ENCODE data around the gene CHI3L2. TPM values are rescaled to one million over a fixed set of nuclear protein-coding genes. Genes with fewer than 3 reads are reported as not detected.

The CHI3L2 gene
- polyA plus RNA-seq, 2 of the 4 experiments (the other 2 are of a cell fraction): 0.23 to 0.43 TPM

- ATAC-seq (no peak), FAIRE-seq (no peak), DNase-seq (ENCODE audit: low read depth in 1 of 2, low spot score in 1 of 2) (no peak)
- peaks cover 24% of the 10 kb centered on the region for H3K4me1 ChIP-seq
- WGBS (ENCODE audit: missing lambda C conversion rate): 81% methylated on average over 3 of the region's 3 CpGs
- TF ChIP-seq RCOR1 (IDR thresholded peaks at IDR 0.05; ENCODE audit: low read depth, low read length): no peak
- TF ChIP-seq POLR2AphosphoS2 (conservative IDR thresholded peaks at IDR 0.05; ENCODE audit: low read length): no peak
- no peak for TF ChIP-seq CTCF (IDR thresholded peaks at IDR 0.05)
- TF ChIP-seq HOXB5 (CRISPR knock-in tag; IDR thresholded peaks at IDR 0.05): no peak
- no peak for TF ChIP-seq RNF2 (IDR thresholded peaks at IDR 0.05; ENCODE audit: borderline replicate concordance, low read depth)
- TF ChIP-seq HOXB13 (CRISPR knock-in tag; IDR thresholded peaks at IDR 0.05; ENCODE audit: low read depth): no peak
- no peak for TF ChIP-seq RARB (CRISPR knock-in tag; IDR thresholded peaks at IDR 0.05)
- TF ChIP-seq USF2 (IDR thresholded peaks at IDR 0.05): no peak
- no peak for TF ChIP-seq RFX5 (IDR thresholded peaks at IDR 0.05)
- TF ChIP-seq EP300 (IDR thresholded peaks at IDR 0.05): no peak
- no peak for TF ChIP-seq NPAS2 (CRISPR knock-in tag; IDR thresholded peaks at IDR 0.05; ENCODE audit: borderline replicate concordance)
- no peak overlapping the region for H3K4me2 ChIP-seq
- no peak overlapping the region for H3K4me3 ChIP-seq
- H3K9me3 ChIP-seq: no peaks in the 10 kb centered on the region
- no peak overlapping the region for H3K27ac ChIP-seq
- ChIA-PET POLR2A (no interaction called here), CTCF (interaction anchor here (0.7 to 1.6 kb wide), 2 partner anchors 9 to 168 kb away, joined by 3 to 6 read pairs; no protein-coding TSS in a partner anchor)
Observed at GRCh38 chr1:111232134-111232533, 4.6 kb downstream of the CHI3L2 start.

GRCh38 chr1:111234258-111234657 lies 6.7 kb downstream of the CHI3L2 start:
- POLR2A ChIA-PET: no interaction called here
- TF ChIP-seq POLR2A (IDR thresholded peaks at IDR 0.05; ENCODE audit: low read length) (no peak), CTCF (IDR thresholded peaks at IDR 0.05) (no peak)
- TF ChIP-seq, protein P1, sequence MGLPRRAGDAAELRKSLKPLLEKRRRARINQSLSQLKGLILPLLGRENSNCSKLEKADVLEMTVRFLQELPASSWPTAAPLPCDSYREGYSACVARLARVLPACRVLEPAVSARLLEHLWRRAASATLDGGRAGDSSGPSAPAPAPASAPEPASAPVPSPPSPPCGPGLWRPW (IDR thresholded peaks at IDR 0.05): no peak
- Histone ChIP-seq H3K4me1 (peaks cover 6% of the 10 kb centered on the region; the same call in 2 of the 3 replicates), H3K9me3 (no peaks in the 10 kb centered on the region), H3K4me2 (peak overlapping the region; percentile 33; the same call in 2 of the 3 replicates), H3K4me3 (no peak overlapping the region), H3K27ac (0 out of 6 replicates have a peak overlapping the region, but pooled peaks of 1 of the 2 experiments have one; percentile 3)
- WGBS (ENCODE audit: missing lambda C conversion rate): 44% methylated on average over 4 of the region's 4 CpGs
- FAIRE-seq: no peak
- DNase-seq (ENCODE audit: low read depth in 1 of 2, low spot score in 1 of 2): no peak
- CTCF ChIA-PET: interaction anchor here (0.6 to 1.6 kb wide), 2 partner anchors 155 to 166 kb away, joined by 3 to 5 read pairs; no protein-coding TSS in a partner anchor
- peak in 1 of 2 experiments; percentile 43; a peak in 2 of 6 replicates for ATAC-seq

GRCh38 chr1:111234866-111235265 lies 7.4 kb downstream of the CHI3L2 start:
- WGBS (ENCODE audit: missing lambda C conversion rate): 33% methylated on average over 3 of the region's 3 CpGs
- FAIRE-seq (no peak), ATAC-seq (peak; percentile 73 to 76; a peak in 3 of 6 replicates), DNase-seq (ENCODE audit: low read depth in 1 of 2, low spot score in 1 of 2) (peak in 1 of 2 experiments; percentile 11)
- peak overlapping the region in 1 of 2 experiments; percentile 25; a peak in 1 of 6 replicates for H3K27ac ChIP-seq
- POLR2A ChIA-PET: no interaction called here
- peak overlapping the region; percentile 33; the same call in 1 of the 3 replicates for H3K4me2 ChIP-seq
- no peaks in the 10 kb centered on the region for H3K9me3 ChIP-seq
- H3K4me3 ChIP-seq: no peak overlapping the region
- H3K4me1 ChIP-seq: peaks cover 6% of the 10 kb centered on the region; the same call in 2 of the 3 replicates
- CTCF ChIA-PET: interaction anchor here (0.6 to 1.6 kb wide), 2 partner anchors 155 to 165 kb away, joined by 3 to 5 read pairs; no protein-coding TSS in a partner anchor
- no peak for TF ChIP-seq SMC3 (IDR thresholded peaks at IDR 0.05)
- TF ChIP-seq, protein P2, sequence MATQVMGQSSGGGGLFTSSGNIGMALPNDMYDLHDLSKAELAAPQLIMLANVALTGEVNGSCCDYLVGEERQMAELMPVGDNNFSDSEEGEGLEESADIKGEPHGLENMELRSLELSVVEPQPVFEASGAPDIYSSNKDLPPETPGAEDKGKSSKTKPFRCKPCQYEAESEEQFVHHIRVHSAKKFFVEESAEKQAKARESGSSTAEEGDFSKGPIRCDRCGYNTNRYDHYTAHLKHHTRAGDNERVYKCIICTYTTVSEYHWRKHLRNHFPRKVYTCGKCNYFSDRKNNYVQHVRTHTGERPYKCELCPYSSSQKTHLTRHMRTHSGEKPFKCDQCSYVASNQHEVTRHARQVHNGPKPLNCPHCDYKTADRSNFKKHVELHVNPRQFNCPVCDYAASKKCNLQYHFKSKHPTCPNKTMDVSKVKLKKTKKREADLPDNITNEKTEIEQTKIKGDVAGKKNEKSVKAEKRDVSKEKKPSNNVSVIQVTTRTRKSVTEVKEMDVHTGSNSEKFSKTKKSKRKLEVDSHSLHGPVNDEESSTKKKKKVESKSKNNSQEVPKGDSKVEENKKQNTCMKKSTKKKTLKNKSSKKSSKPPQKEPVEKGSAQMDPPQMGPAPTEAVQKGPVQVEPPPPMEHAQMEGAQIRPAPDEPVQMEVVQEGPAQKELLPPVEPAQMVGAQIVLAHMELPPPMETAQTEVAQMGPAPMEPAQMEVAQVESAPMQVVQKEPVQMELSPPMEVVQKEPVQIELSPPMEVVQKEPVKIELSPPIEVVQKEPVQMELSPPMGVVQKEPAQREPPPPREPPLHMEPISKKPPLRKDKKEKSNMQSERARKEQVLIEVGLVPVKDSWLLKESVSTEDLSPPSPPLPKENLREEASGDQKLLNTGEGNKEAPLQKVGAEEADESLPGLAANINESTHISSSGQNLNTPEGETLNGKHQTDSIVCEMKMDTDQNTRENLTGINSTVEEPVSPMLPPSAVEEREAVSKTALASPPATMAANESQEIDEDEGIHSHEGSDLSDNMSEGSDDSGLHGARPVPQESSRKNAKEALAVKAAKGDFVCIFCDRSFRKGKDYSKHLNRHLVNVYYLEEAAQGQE (IDR thresholded peaks at IDR 0.05): no peak
- TF ChIP-seq, protein P1 (IDR thresholded peaks at IDR 0.05): no peak
- TF ChIP-seq, protein P3, sequence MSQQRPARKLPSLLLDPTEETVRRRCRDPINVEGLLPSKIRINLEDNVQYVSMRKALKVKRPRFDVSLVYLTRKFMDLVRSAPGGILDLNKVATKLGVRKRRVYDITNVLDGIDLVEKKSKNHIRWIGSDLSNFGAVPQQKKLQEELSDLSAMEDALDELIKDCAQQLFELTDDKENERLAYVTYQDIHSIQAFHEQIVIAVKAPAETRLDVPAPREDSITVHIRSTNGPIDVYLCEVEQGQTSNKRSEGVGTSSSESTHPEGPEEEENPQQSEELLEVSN (IDR thresholded peaks at IDR 0.05; ENCODE audit: borderline replicate concordance, low read depth): no peak
- TF ChIP-seq HDAC2 (IDR thresholded peaks at IDR 0.05): no peak
- TF ChIP-seq, protein P4, sequence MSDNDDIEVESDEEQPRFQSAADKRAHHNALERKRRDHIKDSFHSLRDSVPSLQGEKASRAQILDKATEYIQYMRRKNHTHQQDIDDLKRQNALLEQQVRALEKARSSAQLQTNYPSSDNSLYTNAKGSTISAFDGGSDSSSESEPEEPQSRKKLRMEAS (IDR thresholded peaks at IDR 0.05): no peak
- TF ChIP-seq HOXB13 (CRISPR knock-in tag; IDR thresholded peaks at IDR 0.05; ENCODE audit: low read depth): no peak
- TF ChIP-seq HOXA7 (CRISPR knock-in tag; IDR thresholded peaks at IDR 0.05): no peak
- no peak for TF ChIP-seq ZC3H11A (IDR thresholded peaks at IDR 0.05)
- TF ChIP-seq BHLHE40 (IDR thresholded peaks at IDR 0.05; ENCODE audit: low read depth, low read length): no peak

All from A549 (cell line).